Measurements from ENCODE around the gene CD22. TPM values are rescaled to one million over a fixed set of nuclear protein-coding genes. Genes with fewer than 3 reads are reported as not detected.

CD22 gene
- total RNA-seq, 1 donor from 2014 or later: 0.23 TPM

DNA sequence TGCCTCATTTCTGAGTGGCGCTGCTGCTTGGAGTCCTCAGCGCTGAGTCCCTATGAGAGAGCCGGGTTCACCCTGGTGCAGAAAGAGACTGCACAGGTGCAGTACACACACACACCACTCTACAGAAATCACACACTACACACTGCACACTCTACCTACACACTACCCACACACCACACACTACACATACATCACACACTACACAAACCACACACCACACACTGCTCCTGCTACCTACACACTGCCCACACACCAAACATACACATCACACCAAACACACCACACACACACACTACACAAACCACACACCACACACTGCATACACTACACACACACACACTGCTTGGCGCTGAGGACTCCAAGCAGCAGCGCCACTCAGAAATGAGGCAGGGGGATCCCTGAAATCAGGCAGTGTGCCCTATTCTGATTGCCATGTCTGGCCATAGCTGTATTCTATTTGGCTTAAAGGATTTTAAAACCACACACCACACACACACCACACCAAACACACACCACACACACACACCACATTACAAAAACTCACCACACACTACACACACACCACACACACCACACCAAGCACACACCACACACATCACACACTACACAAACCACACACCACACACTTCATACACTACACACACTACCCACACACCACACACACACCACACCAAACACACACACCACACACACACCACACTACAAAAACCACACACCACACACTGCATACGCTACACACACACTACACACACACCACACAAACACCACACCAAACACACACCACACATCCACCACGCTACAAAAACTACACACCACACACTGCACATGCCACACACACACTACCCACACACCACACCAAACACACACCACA lies 32.1 kb upstream of the CD22 start:
- TF ChIP-seq, protein P1, sequence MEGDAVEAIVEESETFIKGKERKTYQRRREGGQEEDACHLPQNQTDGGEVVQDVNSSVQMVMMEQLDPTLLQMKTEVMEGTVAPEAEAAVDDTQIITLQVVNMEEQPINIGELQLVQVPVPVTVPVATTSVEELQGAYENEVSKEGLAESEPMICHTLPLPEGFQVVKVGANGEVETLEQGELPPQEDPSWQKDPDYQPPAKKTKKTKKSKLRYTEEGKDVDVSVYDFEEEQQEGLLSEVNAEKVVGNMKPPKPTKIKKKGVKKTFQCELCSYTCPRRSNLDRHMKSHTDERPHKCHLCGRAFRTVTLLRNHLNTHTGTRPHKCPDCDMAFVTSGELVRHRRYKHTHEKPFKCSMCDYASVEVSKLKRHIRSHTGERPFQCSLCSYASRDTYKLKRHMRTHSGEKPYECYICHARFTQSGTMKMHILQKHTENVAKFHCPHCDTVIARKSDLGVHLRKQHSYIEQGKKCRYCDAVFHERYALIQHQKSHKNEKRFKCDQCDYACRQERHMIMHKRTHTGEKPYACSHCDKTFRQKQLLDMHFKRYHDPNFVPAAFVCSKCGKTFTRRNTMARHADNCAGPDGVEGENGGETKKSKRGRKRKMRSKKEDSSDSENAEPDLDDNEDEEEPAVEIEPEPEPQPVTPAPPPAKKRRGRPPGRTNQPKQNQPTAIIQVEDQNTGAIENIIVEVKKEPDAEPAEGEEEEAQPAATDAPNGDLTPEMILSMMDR (conservative IDR thresholded peaks at IDR 0.05; ENCODE audit: low read depth, low read length): no peak
- H3K4me3 ChIP-seq (ENCODE audit: low read depth, low read length): no peak overlapping the region
- no peak for DNase-seq (ENCODE audit: low read depth)

DNA sequence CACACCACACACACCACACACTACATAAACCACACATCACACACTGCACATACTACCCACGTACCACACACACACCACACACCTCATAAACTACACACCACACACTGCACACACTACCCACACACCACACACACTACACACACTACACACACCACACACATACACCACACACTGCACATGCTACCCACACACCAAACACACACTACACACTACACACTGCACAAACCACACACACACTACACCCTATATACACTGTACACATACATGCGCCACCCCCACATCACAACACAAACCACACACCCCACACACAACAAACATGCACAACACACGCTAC lies 31.5 kb upstream of the CD22 start:
- DNase-seq (ENCODE audit: low read depth): no peak

DNA sequence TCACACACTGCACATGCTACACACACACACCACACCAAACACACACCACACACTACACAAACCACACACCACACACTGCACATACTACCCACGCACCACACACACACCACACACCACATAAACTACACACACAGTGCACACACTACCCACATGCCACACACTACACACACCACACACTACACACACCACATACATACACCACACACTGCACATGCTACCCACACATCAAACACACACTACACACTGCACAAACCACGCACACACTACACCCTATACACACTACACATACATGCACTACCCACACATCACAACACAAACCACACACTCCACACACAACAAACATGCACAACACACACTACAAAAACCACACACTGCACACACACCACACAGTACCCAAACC lies 31.1 kb upstream of the CD22 start:
- TF ChIP-seq, protein P1 (conservative IDR thresholded peaks at IDR 0.05; ENCODE audit: low read depth, low read length): no peak
- no peak for DNase-seq (ENCODE audit: low read depth)
- H3K4me3 ChIP-seq (ENCODE audit: low read depth, low read length): no peak overlapping the region

More for the DNA sequence above, 31.5 kb upstream of the CD22 start:
- no peak overlapping the region for H3K4me3 ChIP-seq (ENCODE audit: low read depth, low read length)
- TF ChIP-seq, protein P1 (conservative IDR thresholded peaks at IDR 0.05; ENCODE audit: low read depth, low read length): no peak

DNA sequence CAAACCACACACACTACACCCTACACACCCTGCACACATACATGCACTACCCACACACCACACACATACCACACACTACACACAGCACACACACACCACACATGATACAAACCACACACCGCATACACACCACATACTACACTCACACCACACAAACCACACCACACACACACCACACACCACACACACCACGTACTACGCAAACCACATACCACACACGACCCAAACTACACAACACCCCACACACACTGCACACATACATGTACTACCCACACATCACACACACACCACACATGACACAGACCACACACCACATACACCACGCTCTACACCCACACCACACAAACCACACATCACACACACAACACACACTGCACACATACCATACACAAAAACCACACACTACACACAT lies 30.4 kb upstream of the CD22 start:
- H3K4me3 ChIP-seq (ENCODE audit: low read depth, low read length): no peak overlapping the region
- TF ChIP-seq, protein P1 (conservative IDR thresholded peaks at IDR 0.05; ENCODE audit: low read depth, low read length): no peak
- DNase-seq (ENCODE audit: low read depth): no peak

DNA sequence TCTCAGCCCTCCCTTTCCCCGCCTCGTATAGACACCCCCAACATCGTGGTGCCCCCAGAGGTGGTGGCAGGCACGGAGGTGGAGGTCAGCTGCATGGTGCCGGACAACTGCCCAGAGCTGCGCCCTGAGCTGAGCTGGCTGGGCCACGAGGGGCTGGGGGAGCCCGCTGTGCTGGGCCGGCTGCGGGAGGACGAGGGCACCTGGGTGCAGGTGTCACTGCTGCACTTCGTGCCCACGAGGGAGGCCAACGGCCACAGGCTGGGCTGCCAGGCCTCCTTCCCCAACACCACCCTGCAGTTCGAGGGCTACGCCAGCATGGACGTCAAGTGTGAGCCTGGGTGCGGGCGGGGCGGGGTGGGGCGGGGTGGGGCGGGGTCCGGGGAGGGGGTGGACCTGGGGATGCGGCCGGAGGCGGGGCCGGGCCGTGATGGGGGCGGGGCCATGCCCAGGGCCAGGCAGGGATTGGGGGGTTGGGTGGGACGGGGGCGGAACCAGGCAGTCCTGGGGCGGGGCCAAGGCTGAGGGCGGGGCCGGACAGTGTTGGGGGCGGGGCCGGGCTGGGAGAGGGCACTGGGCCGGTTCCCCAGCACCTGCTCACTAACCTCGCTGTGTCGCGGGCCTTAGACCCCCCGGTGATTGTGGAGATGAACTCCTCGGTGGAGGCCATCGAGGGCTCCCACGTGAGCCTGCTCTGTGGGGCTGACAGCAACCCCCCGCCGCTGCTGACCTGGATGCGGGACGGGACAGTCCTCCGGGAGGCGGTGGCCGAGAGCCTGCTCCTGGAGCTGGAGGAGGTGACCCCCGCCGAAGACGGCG lies 29.3 kb upstream of the CD22 start:
- TF ChIP-seq, protein P1 (conservative IDR thresholded peaks at IDR 0.05; ENCODE audit: low read depth, low read length): no peak
- no peak for DNase-seq (ENCODE audit: low read depth)
- H3K4me3 ChIP-seq (ENCODE audit: low read depth, low read length): no peak overlapping the region

DNA sequence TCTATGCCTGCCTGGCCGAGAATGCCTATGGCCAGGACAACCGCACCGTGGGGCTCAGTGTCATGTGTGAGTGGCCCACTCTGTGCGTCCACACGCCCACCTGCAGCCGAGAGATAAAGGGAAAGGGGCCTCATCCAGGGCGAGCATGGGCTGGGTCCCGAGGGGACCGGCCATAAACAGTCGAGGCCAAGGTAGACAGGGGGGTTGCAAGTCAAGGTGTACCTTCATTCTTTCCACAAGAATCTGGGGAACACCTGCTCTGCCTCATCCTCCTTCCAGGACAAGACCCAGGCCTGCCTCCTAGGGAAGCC lies 28.7 kb upstream of the CD22 start:
- H3K4me3 ChIP-seq (ENCODE audit: low read depth, low read length): no peak overlapping the region
- TF ChIP-seq, protein P1 (conservative IDR thresholded peaks at IDR 0.05; ENCODE audit: low read depth, low read length): no peak
- DNase-seq (ENCODE audit: low read depth): no peak

Data from epithelial cell of proximal tubule (primary cell).